Measurements from ENCODE around the gene OR10AD1. TPM values are rescaled to one million over a fixed set of nuclear protein-coding genes. Genes with fewer than 3 reads are reported as not detected.

OR10AD1 gene
- total RNA-seq, 5 donors from 2014 or later (not counting 1 experiment from before 2014, with no cell fraction given), result not detected

DNA sequence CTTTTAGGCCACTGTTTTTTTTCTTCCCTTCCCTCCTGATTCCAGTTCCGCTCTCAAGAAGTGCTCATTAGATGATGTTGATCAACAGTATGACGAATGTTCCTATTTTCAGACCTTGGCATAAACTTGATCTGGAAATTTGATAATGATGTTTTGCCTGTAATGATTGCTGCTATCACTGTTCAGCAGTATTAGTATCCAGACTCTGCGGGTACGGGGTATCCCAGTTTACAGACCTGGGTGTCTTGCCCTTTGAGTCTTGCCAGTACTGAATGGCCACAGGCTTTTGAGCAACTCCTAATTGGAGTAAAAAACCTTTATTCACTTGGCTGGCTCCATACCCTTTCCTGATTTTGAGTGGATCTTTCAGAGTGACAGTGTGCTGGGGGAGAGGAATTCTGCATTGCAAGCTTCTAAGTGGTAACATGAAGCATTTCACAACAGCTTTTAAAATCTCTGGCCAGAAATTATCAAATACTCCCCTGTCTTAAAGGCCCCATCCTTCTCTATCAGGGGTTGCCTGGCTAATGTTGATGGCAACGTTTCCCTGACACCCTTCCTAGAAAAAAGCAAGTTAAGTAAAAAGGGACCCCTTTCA is 39.8 kb downstream of the OR10AD1 start:
- Histone ChIP-seq H3K27me3 (replicated peaks in 1 of 2; ENCODE audit: control insufficient read depth in 2 of 2, extremely low read depth in 1 of 2, insufficient read depth in 2 of 2, low read length in 1 of 2) (peaks cover 0 to 6% of the 10 kb centered on the region in 2 experiments), H3K4me1 (ENCODE audit: control insufficient read depth in 1 of 2, extremely low read depth in 1 of 2, insufficient read depth in 2 of 2, low read length in 2 of 2) (peaks cover 0 to 7% of the 10 kb centered on the region in 2 experiments), H3K27ac (ENCODE audit: low read length) (no peak overlapping the region), H3K4me3 (ENCODE audit: control insufficient read depth in 1 of 2, extremely low read depth in 1 of 2, low read length in 1 of 2) (no peak overlapping the region), H3K9me3 (no peaks in the 10 kb centered on the region), H3K36me3 (ENCODE audit: control insufficient read depth in 2 of 2, extremely low read depth in 1 of 2, insufficient read depth in 1 of 2, low read length in 1 of 2) (no peaks in the 10 kb centered on the region)
- no peaks in the 10 kb centered on the region for H3K36me3 Mint-ChIP-seq
- 57% methylated on average over 2 of the region's 5 CpGs for WGBS (ENCODE audit: insufficient coverage)
- DNase-seq, result no peak
- ChIA-PET CTCF (interaction anchor here (0.9 to 2.1 kb wide), 3 partner anchors 13 to 397 kb away, joined by 3 to 4 read pairs (median 4); no protein-coding TSS in a partner anchor), POLR2A (no interaction called here)
- ATAC-seq (replicated peaks in 1 of 4), result no peak
- H3K9me3 Mint-ChIP-seq, result no peaks in the 10 kb centered on the region
- peaks cover 15 to 20% of the 10 kb centered on the region in 2 donors for H3K27me3 Mint-ChIP-seq
- H3K27ac Mint-ChIP-seq, result no peak overlapping the region
- H3K4me3 Mint-ChIP-seq, result no peak overlapping the region
- peaks cover 16 to 20% (median 19%) of the 10 kb centered on the region in 3 donors for H3K4me1 Mint-ChIP-seq

GRCh38 chr12:48160807-48161206 is 42.3 kb downstream of the OR10AD1 start:
- Mint-ChIP-seq H3K27me3 (peaks cover 10% of the 10 kb centered on the region in 2 donors), H3K4me3 (no peak overlapping the region), H3K9me3 (no peaks in the 10 kb centered on the region), H3K4me1 (peaks cover 35 to 43% (median 39%) of the 10 kb centered on the region in 3 donors), H3K36me3 (no peaks in the 10 kb centered on the region), H3K27ac (peak overlapping the region in 1 of 2 donors; percentile 16)
- ATAC-seq (replicated peaks in 1 of 4) (no peak), DNase-seq (peak in 4 of 35 experiments; percentile 2 to 62 (median 33))
- ChIA-PET POLR2A (no interaction called here), CTCF (no interaction called here)
- Histone ChIP-seq H3K36me3 (ENCODE audit: control insufficient read depth in 2 of 2, extremely low read depth in 1 of 2, insufficient read depth in 1 of 2, low read length in 1 of 2) (no peaks in the 10 kb centered on the region), H3K27ac (ENCODE audit: low read length) (no peak overlapping the region), H3K4me1 (ENCODE audit: control insufficient read depth in 1 of 2, extremely low read depth in 1 of 2, insufficient read depth in 2 of 2, low read length in 2 of 2) (peaks cover 8 to 23% of the 10 kb centered on the region in 2 experiments), H3K27me3 (replicated peaks in 1 of 2; ENCODE audit: control insufficient read depth in 2 of 2, extremely low read depth in 1 of 2, insufficient read depth in 2 of 2, low read length in 1 of 2) (peaks cover 0 to under 1% of the 10 kb centered on the region in 2 experiments), H3K9me3 (no peaks in the 10 kb centered on the region), H3K4me3 (ENCODE audit: control insufficient read depth in 1 of 2, extremely low read depth in 1 of 2, low read length in 1 of 2) (no peak overlapping the region)
- WGBS (ENCODE audit: insufficient coverage), result no CpG with 5 or more reads among the region's 2 CpGs

- Mint-ChIP-seq H3K36me3 (no peaks in the 10 kb centered on the region), H3K9me3 (no peaks in the 10 kb centered on the region), H3K4me1 (peaks cover 37 to 43% (median 40%) of the 10 kb centered on the region in 3 donors), H3K27ac (no peak overlapping the region), H3K4me3 (no peak overlapping the region), H3K27me3 (peaks cover 6 to 7% of the 10 kb centered on the region in 2 donors)
- H3K4me1 ChIP-seq (ENCODE audit: control insufficient read depth in 1 of 2, extremely low read depth in 1 of 2, insufficient read depth in 2 of 2, low read length in 2 of 2), result peaks cover 8 to 26% of the 10 kb centered on the region in 2 experiments
- POLR2A ChIA-PET, result interaction anchor here in 1 of 2 donors (0.5 kb wide), 1 partner anchor 402 kb away, joined by 3 read pairs; no protein-coding TSS in a partner anchor
- H3K4me3 ChIP-seq (ENCODE audit: control insufficient read depth in 1 of 2, extremely low read depth in 1 of 2, low read length in 1 of 2), result no peak overlapping the region
- CTCF ChIA-PET, result interaction anchor here in 1 of 2 donors (0.9 kb wide), 1 partner anchor 83 kb away, joined by 3 read pairs; no protein-coding TSS in a partner anchor
- H3K36me3 ChIP-seq (ENCODE audit: control insufficient read depth in 2 of 2, extremely low read depth in 1 of 2, insufficient read depth in 1 of 2, low read length in 1 of 2), result no peaks in the 10 kb centered on the region
- no peaks in the 10 kb centered on the region for H3K27me3 ChIP-seq (replicated peaks in 1 of 2; ENCODE audit: control insufficient read depth in 2 of 2, extremely low read depth in 1 of 2, insufficient read depth in 2 of 2, low read length in 1 of 2)
- DNase-seq (no peak), ATAC-seq (replicated peaks in 1 of 4) (no peak)
- WGBS (ENCODE audit: insufficient coverage), result 80% methylated on average over 5 of the region's 5 CpGs
- no peaks in the 10 kb centered on the region for H3K9me3 ChIP-seq
- no peak overlapping the region for H3K27ac ChIP-seq (ENCODE audit: low read length)
These were observed 43.0 kb downstream of the OR10AD1 start for GRCh38 chr12:48160046-48160445.

GRCh38 chr12:48157889-48158370 is 45.2 kb downstream of the OR10AD1 start:
- Mint-ChIP-seq H3K9me3 (no peaks in the 10 kb centered on the region), H3K27me3 (no peaks in the 10 kb centered on the region), H3K27ac (peak overlapping the region; percentile 99), H3K4me1 (peaks cover 48 to 55% (median 53%) of the 10 kb centered on the region in 3 donors), H3K36me3 (peaks cover 6% of the 10 kb centered on the region), H3K4me3 (peak overlapping the region; percentile 94 to 96 (median 95))
- Histone ChIP-seq H3K27me3 (replicated peaks in 1 of 2; ENCODE audit: control insufficient read depth in 2 of 2, extremely low read depth in 1 of 2, insufficient read depth in 2 of 2, low read length in 1 of 2) (no peaks in the 10 kb centered on the region), H3K27ac (ENCODE audit: low read length) (peak overlapping the region; percentile 87), H3K4me1 (ENCODE audit: control insufficient read depth in 1 of 2, extremely low read depth in 1 of 2, insufficient read depth in 2 of 2, low read length in 2 of 2) (peaks cover 8 to 26% of the 10 kb centered on the region in 2 experiments), H3K4me3 (ENCODE audit: control insufficient read depth in 1 of 2, extremely low read depth in 1 of 2, low read length in 1 of 2) (peak overlapping the region; percentile 89 to 97), H3K9me3 (no peaks in the 10 kb centered on the region), H3K36me3 (ENCODE audit: control insufficient read depth in 2 of 2, extremely low read depth in 1 of 2, insufficient read depth in 1 of 2, low read length in 1 of 2) (peaks cover 0 to 3% of the 10 kb centered on the region in 2 donors)
- peak in 1 of 4 experiments; percentile 28 for ATAC-seq (replicated peaks in 1 of 4)
- peak in 3 of 35 experiments; percentile 7 to 28 (median 18) for DNase-seq
- ChIA-PET POLR2A (interaction anchor here (0.8 to 1.1 kb wide), 5 partner anchors 39 to 525 kb away, joined by 3 to 4 read pairs (median 3); partner anchors contain the start of genes PFKM (in 1 of the 2) and SENP1 (in 1 of the 2)), CTCF (interaction anchor here (0.6 to 2.1 kb wide), 9 partner anchors 13 to 457 kb away, joined by 3 to 13 read pairs (median 5); partner anchors contain the start of genes CCDC184 (in 1 of the 2), PFKM (in 1 of the 2) and SENP1 (in 1 of the 2))
- WGBS (ENCODE audit: insufficient coverage), result no CpG with 5 or more reads among the region's 3 CpGs

GRCh38 chr12:48157018-48157888 is 45.8 kb downstream of the OR10AD1 start, which contains the start of gene ASB8:
Gene ASB8, minus strand, starts transcription at chr12:48157515. Its CDS starts 4,019 bp downstream, at chr12:48153496.
- H3K4me1 Mint-ChIP-seq, result peaks cover 52 to 58% (median 58%) of the 10 kb centered on the region in 3 donors

More at GRCh38 chr12:48157018-48157888, 45.8 kb downstream of the OR10AD1 start, which contains the start of gene ASB8:
- H3K36me3 ChIP-seq (ENCODE audit: control insufficient read depth in 2 of 2, extremely low read depth in 1 of 2, insufficient read depth in 1 of 2, low read length in 1 of 2), result peaks cover 0 to 6% of the 10 kb centered on the region in 2 donors
- ATAC-seq (replicated peaks in 1 of 4) (peak; percentile 87 to 96 (median 92)), DNase-seq (peak; percentile 98 to 100 (median 99))
- WGBS (ENCODE audit: insufficient coverage), result under 1% methylated on average over 53 of the region's 56 CpGs
- H3K4me3 ChIP-seq (ENCODE audit: control insufficient read depth in 1 of 2, extremely low read depth in 1 of 2, low read length in 1 of 2), result peak within 1 kb of the TSS; percentile 89 to 97
- no peaks in the 10 kb centered on the region for H3K27me3 ChIP-seq (replicated peaks in 1 of 2; ENCODE audit: control insufficient read depth in 2 of 2, extremely low read depth in 1 of 2, insufficient read depth in 2 of 2, low read length in 1 of 2)
- no peaks in the 10 kb centered on the region for H3K27me3 Mint-ChIP-seq
- H3K4me3 Mint-ChIP-seq, result peak within 1 kb of the TSS; percentile 94 to 96 (median 95)
- H3K27ac Mint-ChIP-seq, result peak within 1 kb of the TSS; percentile 99
- peak within 1 kb of the TSS; percentile 87 for H3K27ac ChIP-seq (ENCODE audit: low read length)
- no peaks in the 10 kb centered on the region for H3K9me3 ChIP-seq
- H3K4me1 ChIP-seq (ENCODE audit: control insufficient read depth in 1 of 2, extremely low read depth in 1 of 2, insufficient read depth in 2 of 2, low read length in 2 of 2), result peaks cover 8 to 26% of the 10 kb centered on the region in 2 experiments
- CTCF ChIA-PET, result interaction anchor here (0.6 to 2.1 kb wide), 13 partner anchors 14 to 1166 kb away, joined by 3 to 13 read pairs (median 5); partner anchors contain the start of genes CCDC184 (in 1 of the 2), PFKM (in 1 of the 2), SENP1 (in 1 of the 2) and TROAP (in 1 of the 2)
- POLR2A ChIA-PET, result interaction anchor here (0.6 to 1.0 kb wide), 10 partner anchors 42 to 1112 kb away, joined by 3 to 12 read pairs (median 3); partner anchors contain the start of gene SENP1 (in 1 of the 2)
- peaks cover 7% of the 10 kb centered on the region for H3K36me3 Mint-ChIP-seq
- no peaks in the 10 kb centered on the region for H3K9me3 Mint-ChIP-seq
